ENCODE results near the gene LNPK. TPM values are rescaled to one million over a fixed set of nuclear protein-coding genes. Genes with fewer than 3 reads are reported as not detected.

LNPK gene
- total RNA-seq, 6 experiments from 2014 or later, result 12.9 to 30.7 (median 22.2) TPM

DNA sequence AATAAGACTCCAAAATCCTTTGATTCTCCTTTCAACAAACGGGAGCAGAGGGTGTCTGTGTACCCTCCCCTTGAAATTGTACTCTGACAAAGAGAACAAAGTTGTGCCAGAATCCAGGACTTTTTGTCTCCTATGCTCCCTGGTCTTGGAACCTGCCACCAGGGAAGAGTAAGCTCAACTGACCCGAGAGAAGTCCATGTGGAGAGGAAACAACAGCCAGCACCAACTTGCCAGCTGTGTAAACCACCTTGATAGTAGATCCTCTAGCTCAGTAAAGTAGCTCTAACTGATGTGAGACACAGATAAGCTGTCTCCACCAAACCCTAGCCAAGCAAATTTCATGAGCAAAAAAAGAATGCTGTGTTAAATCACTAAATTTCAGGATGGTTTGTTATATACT is 46.9 kb downstream of the LNPK start:
- Histone ChIP-seq H3K9me3 (no peaks in the 10 kb centered on the region), H3K36me3 (no peaks in the 10 kb centered on the region), H3K27ac (no peak overlapping the region), H3K4me1 (peaks cover 0 to 5% (median 0%) of the 10 kb centered on the region in 4 donors), H3K27me3 (no peaks in the 10 kb centered on the region), H3K4me3 (no peak overlapping the region)
- TF ChIP-seq CTCF (IDR thresholded peaks at IDR 0.05), result no peak
- intact Hi-C loops (cut with DNase I), result no loop called here
- 85% methylated on average over 2 of the region's 2 CpGs for WGBS (ENCODE audit: insufficient coverage, low coverage, low lambda C conversion rate, missing lambda C conversion rate)
- peak in 1 of 4 donors; percentile 65 for ATAC-seq
- DNase-seq, result no peak

DNA sequence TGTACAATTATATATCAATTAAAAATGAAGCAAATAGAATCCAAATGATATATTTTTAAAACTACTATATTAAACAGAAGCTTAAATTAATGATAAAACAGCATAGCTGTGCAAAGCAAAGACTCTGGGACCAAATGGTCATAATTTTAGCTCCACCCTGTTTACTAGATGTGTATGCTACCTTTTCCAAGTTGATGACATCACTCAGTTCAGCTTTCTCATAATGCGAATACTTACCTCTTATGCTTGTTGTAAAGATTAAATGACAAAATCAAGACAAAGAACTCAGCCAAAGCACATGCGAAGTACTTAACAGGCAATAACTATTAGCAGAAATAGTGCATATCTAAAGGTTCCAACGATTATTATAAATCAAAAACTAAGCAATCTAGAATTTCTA is 51.6 kb downstream of the LNPK start:
- no peaks in the 10 kb centered on the region for H3K27me3 ChIP-seq
- DNase-seq, result no peak
- intact Hi-C loops (cut with DNase I), result no loop called here
- ATAC-seq, result no peak
- WGBS (ENCODE audit: insufficient coverage, low coverage, low lambda C conversion rate, missing lambda C conversion rate), result 97% methylated on average over 3 of the region's 3 CpGs
- no peaks in the 10 kb centered on the region for H3K9me3 ChIP-seq
- no peaks in the 10 kb centered on the region for H3K4me1 ChIP-seq
- peaks cover 0 to 5% (median 2%) of the 10 kb centered on the region in 4 donors for H3K36me3 ChIP-seq
- H3K4me3 ChIP-seq, result no peak overlapping the region
- TF ChIP-seq POLR2A (IDR thresholded peaks at IDR 0.05), result no peak
- TF ChIP-seq CTCF (IDR thresholded peaks at IDR 0.05), result no peak
- no peak overlapping the region for H3K27ac ChIP-seq

GRCh38 chr2:175948191-175948590 is 53.9 kb downstream of the LNPK start:
- no peaks in the 10 kb centered on the region for H3K4me1 ChIP-seq
- H3K4me3 ChIP-seq, result no peak overlapping the region
- intact Hi-C loops (cut with DNase I), result no loop called here
- 74% methylated on average over 1 of the region's 1 CpG for WGBS (ENCODE audit: insufficient coverage, low coverage, low lambda C conversion rate, missing lambda C conversion rate)
- no peaks in the 10 kb centered on the region for H3K9me3 ChIP-seq
- H3K36me3 ChIP-seq, result peaks cover 0 to 5% (median 2%) of the 10 kb centered on the region in 4 donors
- no peaks in the 10 kb centered on the region for H3K27me3 ChIP-seq
- ATAC-seq (no peak), DNase-seq (no peak)
- H3K27ac ChIP-seq, result no peak overlapping the region
- no peak for TF ChIP-seq POLR2A (IDR thresholded peaks at IDR 0.05)
- no peak for TF ChIP-seq CTCF (IDR thresholded peaks at IDR 0.05)

DNA sequence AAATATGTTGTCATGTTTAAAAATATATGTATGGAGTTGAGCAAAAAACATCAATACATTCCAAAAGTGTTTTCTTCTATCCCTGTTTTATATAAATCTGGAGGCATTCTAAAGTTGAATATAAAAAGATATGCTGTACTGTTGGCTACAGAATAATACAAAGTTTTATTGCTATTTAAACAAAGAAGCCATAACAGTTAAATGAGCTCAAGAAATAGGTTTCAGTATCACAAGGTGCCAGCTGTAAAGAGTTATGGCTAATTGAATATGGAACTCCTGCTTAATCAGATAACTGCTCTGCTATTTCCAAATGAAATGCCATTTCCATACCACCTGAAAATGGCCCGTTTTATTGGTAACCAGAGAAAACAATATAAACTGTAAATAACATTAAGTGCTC is 55.0 kb downstream of the LNPK start:
- ATAC-seq, result no peak
- H3K27ac ChIP-seq, result no peak overlapping the region
- no peaks in the 10 kb centered on the region for H3K27me3 ChIP-seq
- WGBS (ENCODE audit: insufficient coverage, low coverage, low lambda C conversion rate, missing lambda C conversion rate), result 100% methylated on average over 1 of the region's 1 CpG
- peaks cover 0 to 5% (median 2%) of the 10 kb centered on the region in 4 donors for H3K36me3 ChIP-seq
- intact Hi-C loops (cut with DNase I), result no loop called here
- no peak for TF ChIP-seq POLR2A (IDR thresholded peaks at IDR 0.05)
- no peak for TF ChIP-seq CTCF (IDR thresholded peaks at IDR 0.05)
- H3K4me3 ChIP-seq, result no peak overlapping the region
- no peaks in the 10 kb centered on the region for H3K4me1 ChIP-seq
- no peaks in the 10 kb centered on the region for H3K9me3 ChIP-seq
- DNase-seq, result no peak

- Histone ChIP-seq H3K4me1 (no peaks in the 10 kb centered on the region), H3K27me3 (no peaks in the 10 kb centered on the region), H3K27ac (no peak overlapping the region), H3K36me3 (peaks cover 0 to 8% (median 1%) of the 10 kb centered on the region in 4 donors), H3K9me3 (no peaks in the 10 kb centered on the region), H3K4me3 (no peak overlapping the region)
- no peak for ATAC-seq
- 96% methylated on average over 2 of the region's 3 CpGs for WGBS (ENCODE audit: insufficient coverage, low coverage, low lambda C conversion rate, missing lambda C conversion rate)
- DNase-seq, result no peak
- TF ChIP-seq POLR2A (IDR thresholded peaks at IDR 0.05) (no peak), CTCF (IDR thresholded peaks at IDR 0.05) (no peak)
- intact Hi-C loops (cut with DNase I), result no loop called here
Observed at GRCh38 chr2:175941699-175942098, 60.4 kb downstream of the LNPK start.
